Activated CD8-positive, alpha-beta memory T cell treated with anti-CD3 and anti-CD28 coated beads for 4 hours (primary cell): Measurements from ENCODE around the gene CASZ1.

Experiments used
- DNase-seq, 2 donors: peaks; one replicate each; pipeline ENCODE4 v3.0.0-alpha.2; 2020; ENCODE audit warnings: low read depth in 2 of 2

CASZ1 gene

GRCh38 chr1:10773851-10774614 lies 22.4 kb downstream of the CASZ1 start:
- no peak for DNase-seq

GRCh38 chr1:10773376-10773775 lies 23.1 kb downstream of the CASZ1 start:
- no peak for DNase-seq

GRCh38 chr1:10772711-10773110 lies 23.7 kb downstream of the CASZ1 start:
- DNase-seq = no peak

GRCh38 chr1:10771789-10772188 lies 24.7 kb downstream of the CASZ1 start:
- no peak for DNase-seq

GRCh38 chr1:10768552-10768951 lies 27.9 kb downstream of the CASZ1 start:
- no peak for DNase-seq

- DNase-seq = no peak
These were observed 29.2 kb downstream of the CASZ1 start for GRCh38 chr1:10767282-10767681.

- DNase-seq = no peak
These were observed 30.5 kb downstream of the CASZ1 start for GRCh38 chr1:10765734-10766478.

- DNase-seq = no peak
These were observed 31.1 kb downstream of the CASZ1 start for GRCh38 chr1:10765304-10765703.

GRCh38 chr1:10764296-10764798 lies 32.1 kb downstream of the CASZ1 start:
- no peak for DNase-seq

GRCh38 chr1:10762875-10763274 lies 33.6 kb downstream of the CASZ1 start:
- DNase-seq = no peak

GRCh38 chr1:10762153-10762523 lies 34.3 kb downstream of the CASZ1 start:
- no peak for DNase-seq

- no peak for DNase-seq
These were observed 34.8 kb downstream of the CASZ1 start for GRCh38 chr1:10761503-10762152.

GRCh38 chr1:10760566-10761502 lies 35.6 kb downstream of the CASZ1 start:
- no peak for DNase-seq

- DNase-seq = no peak
These were observed 36.8 kb downstream of the CASZ1 start for GRCh38 chr1:10759413-10760200.

GRCh38 chr1:10756842-10757241 lies 39.6 kb downstream of the CASZ1 start:
- no peak for DNase-seq

GRCh38 chr1:10755970-10756521 lies 40.4 kb downstream of the CASZ1 start:
- peak in 1 of 2 donors; percentile 15 for DNase-seq

- no peak for DNase-seq
These were observed 41.7 kb downstream of the CASZ1 start for GRCh38 chr1:10754568-10755329.

- DNase-seq = no peak
These were observed 43.1 kb downstream of the CASZ1 start for GRCh38 chr1:10753299-10753698.

- DNase-seq = no peak
These were observed 44.8 kb downstream of the CASZ1 start for GRCh38 chr1:10751561-10752085.
